H1 (cell line): ENCODE data around the gene SHISA9.

Source experiments
- FOSL1 ChIP-seq: IDR thresholded peaks from 2 replicates; pipeline ENCODE4 v1.6.1; 2011; ENCODE audit warnings: mild to moderate bottlenecking, low read depth, low read length, moderate library complexity; ENCODE audit not compliant: insufficient read depth
- POLR2A ChIP-seq, 2 experiments: IDR thresholded peaks; 1 replicate in 1 of 2; 2 replicates in 1 of 2; pipeline ENCODE4 v1.6.1; 2011; ENCODE audit warnings: low read depth in 2 of 2, low read length in 2 of 2, mild to moderate bottlenecking in 2 of 2; ENCODE audit errors: control extremely low read depth in 1 of 2

DNA sequence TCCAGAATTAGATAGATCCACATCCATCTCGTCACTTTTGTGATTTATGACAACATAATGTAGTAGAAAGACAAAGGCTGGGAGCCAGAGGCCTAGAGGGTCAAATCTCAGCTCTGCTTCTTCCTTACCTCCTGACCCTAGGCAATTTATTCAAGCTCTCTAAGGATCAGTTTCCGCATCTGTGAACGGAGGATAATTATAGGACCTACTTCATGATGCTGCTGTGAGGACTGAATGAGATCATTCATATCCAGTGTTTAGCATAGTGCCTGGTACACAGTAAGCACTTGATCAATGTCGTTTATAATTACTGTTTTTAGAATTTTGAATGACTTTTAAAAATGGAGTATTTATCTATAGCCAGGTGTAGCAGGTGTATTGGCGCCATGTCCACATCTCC lies 128.4 kb downstream of the SHISA9 start:
- TF ChIP-seq POLR2A (IDR thresholded peaks at IDR 0.05; ENCODE audit: control extremely low read depth in 1 of 2, low read depth in 2 of 2, low read length in 2 of 2) (no peak), FOSL1 (no peak)
